ENCODE data around the gene FGF2. TPM values are rescaled to one million over a fixed set of nuclear protein-coding genes. Genes with fewer than 3 reads are reported as not detected.
A peak's percentile ranks its signal among the peaks of the same experiment; 100 is the strongest.

Gene FGF2
- total RNA-seq, 1 donor from 2014 or later, result 4.1 TPM

DNA sequence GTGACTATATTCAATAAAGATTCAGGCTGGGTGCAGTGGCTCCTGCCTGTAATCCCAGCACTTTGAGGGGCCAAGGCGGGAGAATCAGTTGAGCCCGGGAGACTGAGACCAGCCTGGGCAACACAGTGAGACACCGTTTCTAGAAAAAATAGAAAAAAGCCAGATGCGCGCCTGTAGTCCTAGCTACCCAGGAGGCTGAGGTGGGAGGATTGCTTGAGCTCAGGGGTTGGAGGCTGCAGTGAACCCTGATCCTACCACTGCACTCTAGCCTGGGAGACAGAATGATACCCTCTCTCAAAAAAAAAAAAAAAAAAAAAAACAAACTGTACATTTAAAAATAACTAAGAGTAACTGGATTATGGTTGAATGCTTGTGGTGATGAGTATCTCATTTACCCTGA is 94.7 kb downstream of the FGF2 start:
- Histone ChIP-seq H3K36me3 (no peaks in the 10 kb centered on the region), H3K9me3 (replicated peaks) (no peaks in the 10 kb centered on the region), H3K4me1 (peaks cover 33% of the 10 kb centered on the region), H3K27ac (replicated peaks) (peak overlapping the region; percentile 91), H3K27me3 (ENCODE audit: low read depth) (no peaks in the 10 kb centered on the region), H3K4me3 (peak overlapping the region; percentile 91)
- TF ChIP-seq, protein P1, sequence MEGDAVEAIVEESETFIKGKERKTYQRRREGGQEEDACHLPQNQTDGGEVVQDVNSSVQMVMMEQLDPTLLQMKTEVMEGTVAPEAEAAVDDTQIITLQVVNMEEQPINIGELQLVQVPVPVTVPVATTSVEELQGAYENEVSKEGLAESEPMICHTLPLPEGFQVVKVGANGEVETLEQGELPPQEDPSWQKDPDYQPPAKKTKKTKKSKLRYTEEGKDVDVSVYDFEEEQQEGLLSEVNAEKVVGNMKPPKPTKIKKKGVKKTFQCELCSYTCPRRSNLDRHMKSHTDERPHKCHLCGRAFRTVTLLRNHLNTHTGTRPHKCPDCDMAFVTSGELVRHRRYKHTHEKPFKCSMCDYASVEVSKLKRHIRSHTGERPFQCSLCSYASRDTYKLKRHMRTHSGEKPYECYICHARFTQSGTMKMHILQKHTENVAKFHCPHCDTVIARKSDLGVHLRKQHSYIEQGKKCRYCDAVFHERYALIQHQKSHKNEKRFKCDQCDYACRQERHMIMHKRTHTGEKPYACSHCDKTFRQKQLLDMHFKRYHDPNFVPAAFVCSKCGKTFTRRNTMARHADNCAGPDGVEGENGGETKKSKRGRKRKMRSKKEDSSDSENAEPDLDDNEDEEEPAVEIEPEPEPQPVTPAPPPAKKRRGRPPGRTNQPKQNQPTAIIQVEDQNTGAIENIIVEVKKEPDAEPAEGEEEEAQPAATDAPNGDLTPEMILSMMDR (IDR thresholded peaks at IDR 0.05; ENCODE audit: borderline replicate concordance), result no peak
- no peak for DNase-seq
- intact Hi-C loops (cut with micrococcal nuclease), result no loop called here

- intact Hi-C loops (cut with micrococcal nuclease), result no loop called here
- H3K9me3 ChIP-seq (replicated peaks), result no peaks in the 10 kb centered on the region
Measured at GRCh38 chr4:122921971-122922876, 95.6 kb downstream of the FGF2 start, which contains the start of gene NUDT6. Gene NUDT6, minus strand, starts transcription at chr4:122922597. Its CDS starts 25 bp downstream, at chr4:122922572.

DNA sequence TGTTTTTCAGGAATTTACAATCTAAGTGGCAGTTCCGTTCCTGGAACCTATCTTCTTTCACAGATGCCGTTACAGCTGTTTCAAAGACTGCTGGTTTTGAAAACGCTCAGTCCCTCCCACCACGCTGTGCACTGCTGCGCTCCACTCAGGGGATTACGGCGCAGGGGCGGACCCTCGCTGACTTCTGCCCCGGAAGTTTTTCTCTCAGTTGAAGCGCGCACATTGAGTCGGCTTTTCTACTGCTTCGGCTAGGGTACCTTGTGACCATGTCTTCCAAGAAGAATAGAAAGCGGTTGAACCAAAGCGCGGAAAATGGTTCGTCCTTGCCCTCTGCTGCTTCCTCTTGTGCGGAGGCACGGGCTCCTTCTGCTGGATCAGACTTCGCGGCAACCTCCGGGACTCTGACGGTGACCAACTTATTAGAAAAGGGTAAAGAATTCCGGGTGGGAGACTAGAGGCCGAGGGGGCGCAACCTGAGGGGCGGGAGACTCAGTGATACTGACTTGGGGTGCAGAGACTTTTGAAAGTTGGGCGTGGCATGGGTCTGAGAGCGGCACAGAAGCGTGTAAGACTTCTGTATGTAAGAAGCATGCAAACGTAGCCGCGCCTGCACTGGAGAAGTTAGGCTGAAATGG is 96.4 kb downstream of the FGF2 start:
- DNase-seq, result peak; percentile 82
- Histone ChIP-seq H3K4me1 (peaks cover 33% of the 10 kb centered on the region), H3K36me3 (peaks cover 5% of the 10 kb centered on the region), H3K27me3 (ENCODE audit: low read depth) (no peaks in the 10 kb centered on the region), H3K27ac (replicated peaks) (peak overlapping the region; percentile 91), H3K9me3 (replicated peaks) (no peaks in the 10 kb centered on the region), H3K4me3 (peak overlapping the region; percentile 91)
- TF ChIP-seq, protein P1 (IDR thresholded peaks at IDR 0.05; ENCODE audit: borderline replicate concordance), result no peak
- intact Hi-C loops (cut with micrococcal nuclease), result no loop called here

More at GRCh38 chr4:122921971-122922876, 95.6 kb downstream of the FGF2 start, which contains the start of gene NUDT6:
- Histone ChIP-seq H3K36me3 (no peaks in the 10 kb centered on the region), H3K27me3 (ENCODE audit: low read depth) (no peaks in the 10 kb centered on the region), H3K27ac (replicated peaks) (peak within 1 kb of the TSS; percentile 91), H3K4me3 (peak within 1 kb of the TSS; percentile 91), H3K4me1 (peaks cover 33% of the 10 kb centered on the region)
- DNase-seq, result peak; percentile 71
- TF ChIP-seq, protein P1 (IDR thresholded peaks at IDR 0.05; ENCODE audit: borderline replicate concordance), result no peak

- intact Hi-C loops (cut with micrococcal nuclease), result no loop called here
- H3K4me1 ChIP-seq, result peaks cover 6% of the 10 kb centered on the region
- H3K27ac ChIP-seq (replicated peaks), result no peak overlapping the region
- no peak for DNase-seq
- H3K9me3 ChIP-seq (replicated peaks), result no peaks in the 10 kb centered on the region
- no peaks in the 10 kb centered on the region for H3K27me3 ChIP-seq (ENCODE audit: low read depth)
- H3K36me3 ChIP-seq, result peaks cover 41% of the 10 kb centered on the region
- no peak overlapping the region for H3K4me3 ChIP-seq
- TF ChIP-seq, protein P1 (IDR thresholded peaks at IDR 0.05; ENCODE audit: borderline replicate concordance), result no peak
Measured at GRCh38 chr4:122928930-122929329, 102.3 kb downstream of the FGF2 start.

GRCh38 chr4:122930862-122931261 is 104.2 kb downstream of the FGF2 start:
- Histone ChIP-seq H3K4me3 (no peak overlapping the region), H3K36me3 (peaks cover 58% of the 10 kb centered on the region), H3K27me3 (ENCODE audit: low read depth) (no peaks in the 10 kb centered on the region), H3K4me1 (no peaks in the 10 kb centered on the region), H3K9me3 (replicated peaks) (no peaks in the 10 kb centered on the region), H3K27ac (replicated peaks) (no peak overlapping the region)
- intact Hi-C loops (cut with micrococcal nuclease), result no loop called here
- DNase-seq, result no peak
- TF ChIP-seq, protein P1 (IDR thresholded peaks at IDR 0.05; ENCODE audit: borderline replicate concordance), result peak; percentile 70

Data from left ventricle myocardium inferior (tissue), 1 donor.